ENCODE measurements around the gene ASIC4.

DNA sequence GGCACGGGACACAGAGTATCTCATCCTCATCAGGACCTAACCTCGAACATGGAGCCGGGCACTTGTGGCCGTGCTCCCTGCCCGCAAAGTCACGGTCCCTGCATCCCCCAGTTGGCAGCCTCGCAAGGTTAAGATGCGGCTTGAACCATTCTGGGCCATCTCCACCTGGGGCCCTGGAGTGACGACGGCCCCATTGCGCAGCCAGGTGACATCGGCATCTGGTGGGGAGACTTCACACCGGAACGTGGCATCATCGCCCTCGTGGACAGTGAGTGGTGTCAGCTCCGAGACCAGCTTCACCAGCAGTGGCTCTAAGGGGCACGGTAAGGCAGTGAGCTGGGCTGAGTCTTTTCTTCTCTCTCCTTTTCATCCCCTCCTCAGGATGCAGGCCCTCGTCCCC lies 42.1 kb downstream of the ASIC4 start:
- TF ChIP-seq, protein P1, sequence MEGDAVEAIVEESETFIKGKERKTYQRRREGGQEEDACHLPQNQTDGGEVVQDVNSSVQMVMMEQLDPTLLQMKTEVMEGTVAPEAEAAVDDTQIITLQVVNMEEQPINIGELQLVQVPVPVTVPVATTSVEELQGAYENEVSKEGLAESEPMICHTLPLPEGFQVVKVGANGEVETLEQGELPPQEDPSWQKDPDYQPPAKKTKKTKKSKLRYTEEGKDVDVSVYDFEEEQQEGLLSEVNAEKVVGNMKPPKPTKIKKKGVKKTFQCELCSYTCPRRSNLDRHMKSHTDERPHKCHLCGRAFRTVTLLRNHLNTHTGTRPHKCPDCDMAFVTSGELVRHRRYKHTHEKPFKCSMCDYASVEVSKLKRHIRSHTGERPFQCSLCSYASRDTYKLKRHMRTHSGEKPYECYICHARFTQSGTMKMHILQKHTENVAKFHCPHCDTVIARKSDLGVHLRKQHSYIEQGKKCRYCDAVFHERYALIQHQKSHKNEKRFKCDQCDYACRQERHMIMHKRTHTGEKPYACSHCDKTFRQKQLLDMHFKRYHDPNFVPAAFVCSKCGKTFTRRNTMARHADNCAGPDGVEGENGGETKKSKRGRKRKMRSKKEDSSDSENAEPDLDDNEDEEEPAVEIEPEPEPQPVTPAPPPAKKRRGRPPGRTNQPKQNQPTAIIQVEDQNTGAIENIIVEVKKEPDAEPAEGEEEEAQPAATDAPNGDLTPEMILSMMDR (optimal IDR thresholded peaks at IDR 0.05 in 1 of 3, IDR thresholded peaks at IDR 0.05 in 1 of 3, conservative IDR thresholded peaks at IDR 0.05 in 1 of 3; ENCODE audit: extremely low read depth in 1 of 3, insufficient read depth in 2 of 3, low read length in 3 of 3), result no peak
- TF ChIP-seq EZH2 (IDR thresholded peaks at IDR 0.05; ENCODE audit: low read length), result no peak
